Stimulated activated CD4-positive, alpha-beta T cell treated with anti-CD3 and anti-CD28 coated beads, Interleukin-2, amount 100 ng/mL, for 4 hours (primary cell): ENCODE data around the gene HLA-DRB1.
"Not testable (repeated sequence)": the region's sequence is repeated elsewhere in the genome, so short reads cannot be mapped to it uniquely, and the experiment has no call there.

Source experiments
- DNase-seq: peaks from one replicate; pipeline ENCODE4 v3.0.0-alpha.2; 2020; ENCODE audit warnings: low read depth

The HLA-DRB1 gene

DNA sequence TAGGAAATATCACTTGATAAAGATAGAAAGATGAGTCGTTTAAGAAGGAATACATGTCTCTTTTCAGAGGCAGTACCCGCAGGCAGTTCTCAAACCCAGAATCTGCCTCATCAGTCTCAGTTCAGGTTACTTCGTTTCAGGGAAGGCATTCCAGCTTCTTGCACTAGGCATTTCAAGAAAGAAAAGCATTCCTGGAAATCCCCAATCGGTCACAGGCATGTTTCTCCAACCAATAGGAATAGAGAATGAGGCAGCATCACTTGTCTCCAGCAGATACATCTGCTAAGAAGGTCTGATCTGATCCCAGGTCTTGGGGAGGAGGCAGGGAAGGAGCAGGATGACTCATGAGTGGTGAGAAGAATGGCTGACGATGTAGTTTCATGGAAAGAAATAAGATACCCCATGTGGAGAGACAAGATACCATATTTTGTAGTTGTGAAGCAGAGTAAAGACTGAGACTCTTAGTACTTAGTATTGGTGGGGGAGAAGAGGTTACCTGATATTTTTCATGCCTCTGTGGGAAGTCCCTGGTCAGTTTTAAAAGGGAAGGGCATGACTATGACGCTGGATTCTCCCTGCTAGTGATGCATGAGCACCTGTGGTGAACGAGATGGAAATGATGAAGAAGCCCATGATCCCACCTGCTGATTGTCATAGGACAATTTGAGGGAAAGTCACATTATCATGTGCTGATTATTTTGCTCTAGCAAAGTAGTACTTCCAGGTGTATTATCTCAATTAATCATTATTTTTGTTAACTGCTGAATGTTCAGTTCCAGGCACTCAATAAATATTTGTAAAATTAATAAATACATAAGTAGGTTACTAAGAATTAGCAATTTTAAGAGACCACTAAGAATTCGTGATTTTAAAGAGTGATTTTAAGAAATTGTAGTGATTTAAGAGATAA, 20.3 kb upstream of the HLA-DRB1 start:
- peak; percentile 44 for DNase-seq

DNA sequence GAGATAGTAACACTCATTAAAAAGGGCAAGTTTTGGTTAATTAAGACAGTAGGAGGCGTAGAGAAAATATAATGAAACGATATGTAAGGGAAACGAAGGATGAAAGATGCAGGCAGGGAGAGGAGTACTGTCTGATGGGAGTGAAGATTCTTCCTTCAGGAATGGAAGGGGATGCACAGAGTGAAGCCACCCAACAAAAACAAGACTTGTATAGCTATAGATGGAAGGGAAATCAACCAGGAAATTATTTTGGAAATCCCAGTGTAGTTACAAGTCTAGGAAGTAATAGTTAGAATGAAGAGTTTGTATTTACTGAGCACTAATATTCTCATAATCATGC, 19.7 kb upstream of the HLA-DRB1 start:
- DNase-seq = no peak

DNA sequence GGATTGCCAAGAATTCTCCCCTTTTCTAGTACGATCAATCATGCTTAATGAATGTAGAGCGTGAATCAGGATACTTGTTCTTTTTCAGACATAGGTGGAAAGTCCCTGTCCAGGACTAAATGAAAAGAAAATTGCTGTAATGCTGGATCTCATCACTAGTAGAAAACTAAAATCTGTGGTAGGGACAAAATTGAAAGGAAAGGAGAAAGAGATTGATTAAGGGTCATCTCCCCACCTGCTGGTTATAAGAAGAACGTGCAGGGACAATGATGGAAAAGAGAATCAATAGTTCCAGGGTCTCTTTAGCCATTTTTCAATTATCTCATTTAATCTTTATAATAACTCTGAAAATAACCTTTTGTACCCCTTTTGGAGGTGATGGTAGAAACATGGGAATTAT, 18.7 kb upstream of the HLA-DRB1 start:
- DNase-seq = no peak

DNA sequence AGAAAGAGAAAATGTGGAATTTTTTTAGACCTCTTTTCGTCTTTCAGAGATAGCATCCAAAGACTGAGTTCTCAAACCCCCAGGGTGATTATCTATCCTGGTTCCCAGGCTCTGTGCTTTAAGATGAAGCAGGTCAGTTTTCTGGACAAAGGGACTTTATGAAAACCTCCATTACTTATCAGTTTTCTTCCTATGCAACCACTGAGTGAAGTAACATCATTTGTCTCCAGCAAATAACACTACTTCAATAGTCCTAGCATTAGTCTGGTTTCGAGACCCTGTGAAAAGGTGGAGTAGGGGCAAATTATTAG, 18.3 kb upstream of the HLA-DRB1 start:
- no peak for DNase-seq

DNA sequence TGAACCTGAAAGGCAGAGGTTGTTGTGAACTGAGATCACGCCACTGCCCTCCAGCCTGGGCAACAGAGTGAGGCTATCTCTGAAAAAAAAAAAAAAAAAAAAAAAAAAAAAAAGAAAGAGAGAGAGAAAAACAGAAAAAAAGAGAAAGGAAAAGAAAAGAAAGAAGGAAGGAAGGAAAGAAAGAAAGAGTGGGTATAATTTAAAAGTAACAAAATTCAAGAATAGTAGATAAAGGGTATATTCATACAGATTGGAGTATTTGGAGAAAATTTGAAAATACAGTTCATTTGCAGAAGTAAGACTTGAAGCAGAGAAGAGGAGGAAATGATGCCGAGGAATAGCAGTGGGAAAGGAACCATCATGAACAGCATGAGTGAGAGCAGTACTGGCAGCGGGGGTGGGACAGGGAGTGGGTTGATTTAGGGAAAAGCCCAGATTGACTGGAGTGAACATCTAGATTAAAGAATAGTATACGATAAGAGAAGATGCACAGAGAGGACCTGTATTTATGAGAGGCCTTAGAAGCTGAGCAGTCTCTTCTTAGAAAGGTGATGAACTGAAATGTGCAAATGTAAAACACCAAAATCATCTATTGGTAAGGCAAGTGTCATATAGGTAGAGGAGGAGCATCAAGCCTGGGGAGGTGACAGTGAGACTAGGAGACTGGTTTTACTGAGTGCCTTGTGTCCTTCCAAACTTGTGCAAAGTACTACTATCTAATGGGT, 17.8 kb upstream of the HLA-DRB1 start:
- DNase-seq = no peak

DNA sequence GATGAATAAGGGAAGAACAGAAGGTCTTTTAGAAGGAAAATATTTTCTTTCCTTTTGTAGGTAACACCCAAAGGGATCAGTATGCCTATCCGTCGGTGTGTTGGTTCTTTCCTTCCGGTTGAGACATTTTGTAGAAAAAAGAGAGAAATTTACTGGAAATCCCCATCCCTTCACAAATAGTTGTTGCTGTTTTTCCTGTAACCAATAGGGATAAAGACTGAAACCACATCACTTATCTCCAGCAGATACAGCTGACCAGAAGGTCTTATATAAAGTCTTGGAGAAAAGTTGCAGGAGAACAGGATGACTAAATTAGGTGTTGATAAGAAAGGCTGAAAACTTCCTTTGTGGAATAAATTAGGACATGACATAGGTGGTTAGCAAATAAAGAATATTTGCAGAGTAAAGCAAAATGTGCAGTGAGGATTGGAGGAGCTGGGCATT, 14.8 kb upstream of the HLA-DRB1 start:
- no peak for DNase-seq

DNA sequence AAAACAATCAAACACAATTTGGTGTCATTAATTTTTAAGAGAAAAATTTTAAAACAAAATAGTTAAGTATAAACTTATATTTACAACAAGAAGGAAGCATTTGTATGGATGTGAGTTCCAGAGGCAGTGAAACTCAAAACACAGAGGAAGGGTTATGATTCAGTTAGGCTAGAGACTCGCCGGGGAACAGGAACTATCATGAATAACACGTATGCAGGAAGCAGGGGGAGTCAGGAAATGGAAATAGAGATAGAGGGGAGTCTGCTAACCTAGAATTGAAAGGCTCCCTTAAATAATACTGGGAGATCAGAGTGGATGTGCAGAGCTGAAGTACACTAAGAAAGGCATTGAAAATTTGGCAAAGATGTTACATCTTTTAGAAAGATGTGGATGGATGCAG, 14.2 kb upstream of the HLA-DRB1 start:
- no peak for DNase-seq

DNA sequence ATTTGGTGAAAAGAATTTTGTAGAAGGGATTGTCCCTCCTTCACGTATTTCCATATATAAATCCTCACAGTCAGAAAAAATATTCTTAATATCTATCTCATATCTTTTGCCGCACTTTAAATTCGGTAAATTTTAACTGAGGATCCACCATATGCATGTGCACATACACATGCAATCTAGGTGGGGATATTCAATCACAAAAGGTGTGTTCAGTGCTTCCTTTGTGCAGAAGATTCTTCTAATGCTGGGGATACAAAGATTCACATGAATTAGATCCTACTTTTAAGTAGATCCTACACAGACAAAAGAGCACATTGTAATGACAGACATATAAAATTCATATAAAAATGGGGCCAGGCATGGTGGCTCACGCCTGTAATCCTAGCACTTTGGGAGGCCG, 13.6 kb upstream of the HLA-DRB1 start:
- no peak for DNase-seq

DNA sequence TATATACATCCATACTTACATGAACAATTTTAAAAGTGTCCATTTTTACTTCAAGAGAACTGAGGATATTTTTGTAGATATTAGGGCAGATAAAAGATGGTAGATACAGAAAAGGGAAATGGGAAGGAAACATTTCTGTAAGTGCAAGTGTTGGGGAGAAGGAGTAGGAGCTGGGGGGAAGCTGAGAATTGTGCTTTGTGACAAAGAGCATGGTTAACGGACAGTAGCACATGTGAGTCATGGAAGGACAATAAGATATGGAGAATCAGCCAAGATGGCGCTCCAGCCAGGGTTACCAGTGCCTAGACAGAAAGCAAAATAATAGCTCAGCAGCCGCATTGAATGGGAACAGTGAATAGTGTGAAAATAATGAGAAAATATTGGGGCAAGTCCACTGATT, 12.7 kb upstream of the HLA-DRB1 start:
- no peak for DNase-seq

DNA sequence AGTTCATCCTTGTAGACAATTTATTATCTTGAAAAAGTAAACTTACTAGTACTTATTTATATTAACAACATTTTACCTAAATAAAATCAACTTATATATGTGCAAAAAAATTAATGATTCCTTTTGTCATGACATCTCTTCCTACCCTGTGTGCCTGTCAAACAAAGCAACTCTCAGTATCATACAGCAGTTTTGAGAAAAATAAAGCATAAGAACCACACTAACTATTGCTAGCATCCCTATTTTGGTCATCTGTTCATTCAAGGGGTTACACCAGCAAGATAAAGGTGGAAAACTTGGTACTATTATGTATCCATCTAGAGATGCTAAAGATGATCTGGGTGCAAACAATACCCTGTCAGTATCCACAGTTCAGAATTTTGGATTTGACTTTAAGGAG, 7.4 kb upstream of the HLA-DRB1 start:
- DNase-seq = no peak

DNA sequence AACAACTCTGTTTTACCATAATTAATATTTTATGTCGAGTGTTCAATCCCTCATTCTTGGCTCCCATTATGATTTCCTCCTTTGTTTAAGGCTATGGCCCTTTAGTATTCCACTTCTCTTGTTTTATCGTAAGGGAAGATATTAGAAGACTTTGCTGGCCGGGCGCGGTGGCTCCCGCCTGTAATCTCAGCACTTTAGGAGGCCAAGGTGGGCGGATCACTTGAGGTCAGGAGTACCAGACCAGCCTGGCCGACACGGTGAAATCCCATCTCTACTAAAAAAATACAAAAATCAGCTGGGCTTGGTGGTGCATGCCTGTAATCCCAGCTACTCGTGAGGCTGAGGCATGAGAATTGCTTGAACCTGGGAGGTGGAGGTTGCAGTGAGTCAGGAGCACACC, 1.1 kb upstream of the HLA-DRB1 start:
- DNase-seq = not testable (repeated sequence)

DNA sequence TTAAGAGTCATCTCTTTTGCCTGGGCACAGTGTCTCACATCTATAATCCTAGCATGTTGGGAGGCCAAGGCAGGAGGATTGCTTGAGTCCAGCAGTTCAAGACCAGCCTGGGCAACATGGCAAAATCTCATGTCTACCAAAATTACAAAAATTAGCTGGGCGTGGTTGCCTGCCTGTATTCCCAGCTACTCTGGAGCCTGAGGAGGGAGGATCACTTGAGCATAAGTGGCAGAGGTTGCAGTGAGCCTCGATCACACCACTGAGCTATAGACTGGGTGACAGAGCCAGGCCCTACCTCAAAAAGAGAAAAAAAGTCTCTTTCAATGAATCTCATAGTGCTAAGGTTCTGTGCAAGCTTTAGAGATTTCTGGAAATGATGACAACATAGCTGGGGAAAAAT, 1.5 kb downstream of the HLA-DRB1 start:
- DNase-seq = no peak

DNA sequence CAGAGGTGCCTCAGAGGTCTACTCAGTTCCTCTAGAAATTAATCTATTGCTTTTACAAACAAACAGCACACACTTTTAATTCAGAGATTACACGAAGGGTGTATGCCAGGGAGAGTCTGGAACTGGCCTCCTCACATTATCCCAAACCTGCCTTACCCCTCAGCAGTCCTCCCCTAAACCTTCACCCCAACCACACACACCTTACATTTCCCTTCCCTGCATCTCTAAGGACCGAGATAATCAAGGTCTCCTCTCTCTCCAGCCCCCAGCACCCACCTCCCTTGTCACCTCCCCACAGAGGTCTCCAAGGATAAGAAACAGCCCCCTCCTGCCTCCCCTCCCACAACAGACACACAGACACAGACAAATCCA, 6.1 kb downstream of the HLA-DRB1 start:
- no peak for DNase-seq

DNA sequence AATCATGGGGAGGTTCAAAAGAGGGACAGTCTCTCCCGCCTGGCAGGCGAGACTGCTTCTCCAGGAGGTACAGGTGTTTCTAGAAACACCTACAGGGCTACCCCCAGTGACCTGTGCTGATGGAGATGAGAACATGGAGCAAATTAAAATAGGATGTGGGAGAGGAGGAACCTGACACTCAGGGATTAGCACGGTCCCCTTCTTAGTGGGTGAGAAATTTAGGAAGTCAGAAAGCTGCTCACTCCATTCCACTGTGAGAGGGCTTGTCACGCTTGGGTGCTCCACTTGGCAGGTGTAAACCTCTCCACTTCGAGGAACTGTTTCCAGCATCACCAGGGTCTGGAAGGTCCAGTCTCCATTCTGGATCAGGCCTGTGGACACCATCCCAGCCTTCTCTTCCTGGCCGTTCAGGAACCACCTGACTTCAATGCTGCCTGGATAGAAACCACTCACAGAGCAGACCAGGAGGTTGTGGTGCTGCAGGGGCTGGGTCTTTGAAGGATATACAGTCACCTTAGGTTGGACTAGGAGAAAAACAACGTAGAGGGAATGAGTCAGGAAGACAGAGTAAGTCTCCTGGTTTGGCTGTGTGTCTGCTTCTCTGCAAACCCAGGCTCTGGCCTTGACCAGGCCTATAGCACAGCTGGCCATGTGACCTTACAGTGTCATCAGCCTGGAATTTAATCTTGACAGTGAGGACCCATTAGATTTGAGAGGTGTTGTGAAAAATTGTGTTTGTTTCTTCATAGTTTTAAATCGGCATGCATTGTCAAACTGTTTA, 8.1 kb downstream of the HLA-DRB1 start:
- DNase-seq = no peak

DNA sequence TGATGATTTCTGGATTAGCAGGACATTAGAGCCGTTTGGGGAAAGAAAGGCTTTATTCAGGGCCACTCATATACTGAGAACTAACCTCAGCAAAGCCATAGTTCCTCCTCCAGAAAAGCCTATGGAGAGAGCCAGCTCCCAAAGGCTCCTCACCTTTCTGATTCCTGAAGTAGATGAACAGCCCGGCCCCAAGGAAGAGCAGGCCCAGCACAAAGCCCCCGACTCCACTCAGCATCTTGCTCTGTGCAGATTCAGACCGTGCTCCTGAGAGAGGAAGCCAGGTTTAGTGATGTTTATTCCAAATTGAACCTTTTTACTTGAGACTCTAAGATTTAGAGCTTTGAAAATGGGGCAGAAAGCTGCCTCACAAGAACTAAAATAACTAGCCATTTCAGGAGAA, 9.1 kb downstream of the HLA-DRB1 start:
- DNase-seq = no peak

DNA sequence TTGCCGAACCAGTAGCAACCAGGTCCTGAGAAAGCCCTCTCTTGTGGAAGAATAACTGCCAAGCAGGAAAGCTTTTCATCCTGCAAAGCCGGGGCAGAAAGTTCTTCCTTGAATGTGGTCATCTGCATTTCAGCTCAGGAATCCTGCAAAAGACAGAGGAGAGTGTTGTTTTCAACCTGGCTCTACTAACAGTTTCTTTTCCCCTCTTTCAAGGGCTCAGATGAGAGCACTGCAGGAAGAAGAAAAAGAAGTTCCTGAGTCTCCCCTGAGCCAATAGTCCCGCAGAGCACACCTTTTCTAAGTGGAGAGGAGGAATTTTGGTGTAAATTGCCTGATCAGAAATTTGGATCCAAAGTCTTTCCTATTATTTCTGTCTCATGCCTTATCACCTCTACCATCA, 10.7 kb downstream of the HLA-DRB1 start:
- no peak for DNase-seq

DNA sequence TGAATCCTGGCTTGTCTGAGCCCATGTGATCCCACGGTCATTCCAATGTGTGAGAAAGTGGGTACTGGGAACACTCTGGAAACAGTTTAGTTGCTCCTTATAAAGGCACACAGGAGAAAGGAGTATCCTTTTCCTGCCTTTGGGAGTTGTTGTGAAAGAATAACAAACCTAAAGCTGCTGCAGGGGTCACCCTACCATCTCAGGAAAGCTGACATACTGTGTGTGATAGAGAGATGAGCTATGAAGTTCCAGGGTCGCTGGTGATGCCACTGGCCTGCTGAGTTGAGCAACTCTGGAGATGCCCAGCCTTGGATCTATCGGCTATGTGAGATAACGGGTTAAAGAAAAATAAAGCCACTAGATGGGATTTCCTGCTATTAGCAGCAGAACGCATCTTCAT, 12.2 kb downstream of the HLA-DRB1 start:
- not testable (repeated sequence) for DNase-seq

DNA sequence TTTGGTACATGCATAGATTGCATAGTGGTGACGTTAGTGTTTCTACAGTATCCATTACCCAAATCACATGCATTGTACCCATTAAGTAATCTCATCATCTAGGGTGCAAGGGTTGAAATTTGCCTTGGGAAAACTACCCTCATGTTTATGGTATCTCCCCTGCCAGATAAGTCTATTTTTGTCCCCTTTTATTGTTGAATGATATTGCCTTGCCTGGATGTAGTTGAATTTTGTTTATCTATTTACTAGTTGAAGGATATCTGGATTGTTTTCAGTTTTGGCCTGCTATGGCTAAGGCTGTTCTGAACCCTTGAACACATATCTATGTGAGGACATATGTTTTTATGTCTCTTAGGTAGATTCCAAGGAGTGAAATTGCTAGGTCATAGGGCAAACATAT, 13.4 kb downstream of the HLA-DRB1 start:
- DNase-seq = no peak

DNA sequence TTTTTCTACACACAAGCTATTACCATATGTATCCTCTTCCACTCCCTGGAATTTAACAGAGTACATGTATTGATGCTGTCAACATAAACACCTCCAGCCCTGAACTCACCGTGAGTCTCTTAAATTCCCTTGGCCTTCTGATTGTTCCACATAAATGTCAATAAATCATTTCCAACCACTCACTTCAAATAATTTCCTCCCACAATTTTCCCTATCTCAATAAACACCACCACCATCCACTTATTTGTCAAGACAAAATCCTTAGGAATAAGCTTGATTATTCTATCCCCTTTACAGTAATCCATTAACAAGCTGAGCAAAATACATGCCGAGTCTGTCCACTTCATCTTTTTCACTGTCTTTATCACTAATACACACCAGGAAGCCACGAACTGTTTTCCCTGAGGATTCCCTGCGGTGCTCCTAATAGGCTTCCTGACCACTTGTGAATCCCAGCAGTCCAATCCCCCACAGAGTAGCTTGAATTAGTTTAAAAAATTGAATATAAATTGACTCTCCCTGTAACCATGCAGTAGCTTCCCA, 19.2 kb downstream of the HLA-DRB1 start:
- DNase-seq = no peak

DNA sequence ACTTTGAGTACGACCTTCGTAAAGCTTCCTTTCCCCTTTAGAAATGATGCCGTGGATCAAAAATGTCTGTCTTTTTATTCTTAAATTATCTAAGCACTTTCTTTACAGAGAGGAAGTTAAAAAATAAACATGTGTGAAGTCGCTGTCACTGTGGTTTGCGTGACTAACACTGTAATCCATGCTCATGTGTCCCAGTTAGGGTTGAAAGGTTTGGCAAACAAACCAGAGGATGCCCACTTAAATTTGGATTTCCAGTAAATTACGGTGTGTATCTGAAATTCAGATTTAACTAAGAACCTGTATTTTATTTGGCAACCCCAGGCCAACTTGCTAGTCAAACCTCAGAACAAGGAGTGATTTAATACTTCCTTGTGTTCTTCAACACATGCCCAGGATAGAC, 21.1 kb downstream of the HLA-DRB1 start:
- DNase-seq = no peak

DNA sequence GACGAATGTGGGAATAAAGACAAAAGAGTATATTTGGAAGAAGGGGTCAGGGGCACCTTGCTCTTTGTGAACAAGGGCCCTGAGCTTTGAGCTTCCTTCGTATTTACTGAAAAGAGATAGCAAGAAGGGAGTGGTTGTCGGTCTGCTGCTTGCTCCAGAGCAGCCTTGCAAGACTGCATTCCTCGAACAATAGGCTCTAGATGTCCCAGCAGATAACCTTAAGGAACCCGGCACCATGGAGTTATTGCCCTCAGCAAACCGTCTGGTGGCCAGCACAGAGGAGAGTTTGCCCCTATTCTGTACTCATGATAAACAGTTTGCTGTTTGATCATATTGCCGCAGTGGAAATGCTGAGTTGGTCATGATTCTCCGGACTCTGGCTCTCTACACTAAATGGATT, 22.7 kb downstream of the HLA-DRB1 start:
- DNase-seq = no peak

DNA sequence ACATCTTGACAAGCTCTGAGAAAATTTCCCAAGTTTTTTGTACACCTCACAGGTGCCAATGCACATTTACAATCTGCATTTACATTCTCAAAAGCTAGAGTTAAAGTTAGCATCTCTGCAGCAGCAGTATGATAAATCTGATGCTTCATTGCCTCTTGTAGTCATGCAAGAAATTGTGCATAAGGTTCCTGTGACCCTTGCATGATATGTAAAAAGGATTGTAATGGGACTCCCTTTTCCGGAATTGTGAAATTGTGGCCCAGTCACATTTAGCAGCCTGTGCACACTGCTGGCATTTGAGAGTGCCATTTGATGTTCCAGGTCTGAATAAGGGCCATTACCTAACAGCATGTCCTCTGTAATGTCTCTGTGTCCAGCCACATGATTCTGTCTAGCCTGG, 24.1 kb downstream of the HLA-DRB1 start:
- DNase-seq = no peak

DNA sequence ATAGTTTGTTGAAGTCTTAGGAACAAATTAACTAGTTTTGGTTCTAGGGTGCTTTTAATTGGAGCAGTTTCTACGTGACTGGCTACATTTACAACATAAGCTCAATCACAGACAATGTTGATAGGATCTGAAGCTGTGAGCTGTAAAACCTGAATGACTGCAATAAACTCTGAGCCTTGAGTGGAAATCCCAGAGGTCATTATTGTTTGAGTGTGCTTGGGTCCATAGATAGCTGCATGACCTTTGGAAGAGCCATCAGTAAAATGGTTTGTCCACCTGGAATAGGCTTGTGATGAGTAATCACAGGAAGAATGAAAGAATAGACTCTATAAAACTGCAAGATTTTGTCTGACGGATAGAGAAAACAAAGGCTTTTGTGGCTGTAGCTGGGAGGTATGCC, 26.7 kb downstream of the HLA-DRB1 start:
- DNase-seq = no peak
